CD1c-positive myeloid dendritic cell (primary cell): ENCODE results near the gene ST3GAL6.

ENCODE experiments used
- DNase-seq: peaks from one replicate; pipeline ENCODE4 v3.0.0-alpha.2; 2016; ENCODE audit errors: extremely low spot score

Gene ST3GAL6

GRCh38 chr3:98777286-98777685, 14.1 kb downstream of the ST3GAL6 start:
- no peak for DNase-seq

GRCh38 chr3:98777801-98778220, 14.7 kb downstream of the ST3GAL6 start:
- no peak for DNase-seq

- DNase-seq, result peak; percentile 69
Measured at GRCh38 chr3:98778383-98778782, 15.2 kb downstream of the ST3GAL6 start.

GRCh38 chr3:98778852-98779413, 15.8 kb downstream of the ST3GAL6 start:
- DNase-seq, result peak; percentile 67

GRCh38 chr3:98779541-98780335, 16.6 kb downstream of the ST3GAL6 start:
- no peak for DNase-seq

GRCh38 chr3:98780343-98780742, 17.2 kb downstream of the ST3GAL6 start:
- DNase-seq, result no peak

GRCh38 chr3:98782824-98783500, 19.8 kb downstream of the ST3GAL6 start:
- DNase-seq, result no peak

- DNase-seq, result no peak
Measured at GRCh38 chr3:98784042-98784441, 20.9 kb downstream of the ST3GAL6 start.

- DNase-seq, result no peak
Measured at GRCh38 chr3:98784666-98785600, 21.8 kb downstream of the ST3GAL6 start.

GRCh38 chr3:98786364-98787006, 23.3 kb downstream of the ST3GAL6 start:
- DNase-seq, result no peak

GRCh38 chr3:98787181-98787580, 24.0 kb downstream of the ST3GAL6 start:
- DNase-seq, result no peak

GRCh38 chr3:98788651-98789050, 25.5 kb downstream of the ST3GAL6 start:
- no peak for DNase-seq

- no peak for DNase-seq
Measured at GRCh38 chr3:98791341-98792325, 28.5 kb downstream of the ST3GAL6 start.

GRCh38 chr3:98793971-98794370, 30.8 kb downstream of the ST3GAL6 start:
- DNase-seq, result no peak

- DNase-seq, result no peak
Measured at GRCh38 chr3:98796334-98796733, 33.2 kb downstream of the ST3GAL6 start.

- no peak for DNase-seq
Measured at GRCh38 chr3:98797905-98798304, 34.8 kb downstream of the ST3GAL6 start.

GRCh38 chr3:98798820-98799219, 35.7 kb downstream of the ST3GAL6 start:
- DNase-seq, result no peak

GRCh38 chr3:98799479-98799878, 36.3 kb downstream of the ST3GAL6 start:
- DNase-seq, result no peak

- no peak for DNase-seq
Measured at GRCh38 chr3:98800401-98800800, 37.3 kb downstream of the ST3GAL6 start.
